ENCODE results near the gene GRB10.

- TF ChIP-seq POLR2A (IDR thresholded peaks at IDR 0.05) (no peak), CTCF (IDR thresholded peaks at IDR 0.05) (peak in 1 of 6 experiments; percentile 13)
Observed at GRCh38 chr7:50795831-50796230, 13.1 kb upstream of the GRB10 start.

Data from Peyer's patch (tissue), 4 donors.